Metanephros (tissue), 2 donors: ENCODE measurements around the gene UBD. TPM values are rescaled to one million over a fixed set of nuclear protein-coding genes. Genes with fewer than 3 reads are reported as not detected.

Experiments used
- small RNA-seq: library from RNA; depleted of rRNA; stranded (forward); fragments of <200 nt; gene quantifications from one replicate; pipeline ENCODE3, GENCODE V24; 2014; ENCODE audit warnings: low replicate concordance
- total RNA-seq: library from RNA; depleted of rRNA; stranded (reverse); fragments of >200 nt; gene quantifications from one replicate; pipeline ENCODE4 v1.2.3, GENCODE V29; 2014

The UBD gene
- 1.1 TPM for total RNA-seq

GRCh38 chr6:29559524-29560287, at the start of gene UBD:
TSS of gene UBD (minus strand) at chr6:29559732. CDS start at chr6:29559701, 31 bp downstream.

GRCh38 chr6:29584821-29585220, 25.3 kb upstream of the UBD start, which contains the start of gene OR2H2:
TSS of gene OR2H2 (plus strand) at chr6:29585121. CDS start at chr6:29587945, 2,824 bp downstream.

Small RNAs within 50 kb of the gene (small RNA-seq; reads per million reads assigned to genes)
- gene SNORD32B = 0.30 reads per million, percentile 31 among the genes with 10 or more reads in this experiment
- not detected for gene TMEM183AP1

Other genes starting within 250 kb of the UBD start
- not detected for gene OR5V1, start 190.9 kb downstream of the UBD start, total RNA-seq
- gene OR12D3, start 184.4 kb downstream of the UBD start, total RNA-seq = not detected
- gene OR12D2, start 164.1 kb downstream of the UBD start, total RNA-seq = not detected
- not detected for gene OR12D1, start 144.8 kb downstream of the UBD start, total RNA-seq
- not detected for gene OR10C1, start 120.4 kb downstream of the UBD start, total RNA-seq
- not detected for gene OR11A1, start 102.7 kb downstream of the UBD start, total RNA-seq
- not detected for gene OR2H1, start 102.6 kb downstream of the UBD start, total RNA-seq
- not detected for gene MAS1L, start 71.8 kb downstream of the UBD start, total RNA-seq
- gene OR2H2, start 25.4 kb upstream of the UBD start, total RNA-seq = not detected
- 45.4 TPM for gene GABBR1, start 73.5 kb upstream of the UBD start, total RNA-seq
- gene MOG, start 97.4 kb upstream of the UBD start, total RNA-seq = not detected
- gene ZFP57, start 121.4 kb upstream of the UBD start, total RNA-seq = not detected
- 31.5 TPM for gene HLA-F, start 163.7 kb upstream of the UBD start, total RNA-seq